GM18505 (cell line): ENCODE results near the gene ZNF732.
A peak's percentile ranks its signal among the peaks of the same experiment; 100 is the strongest.
"Not testable (repeated sequence)": the region's sequence is repeated elsewhere in the genome, so short reads cannot be mapped to it uniquely, and the experiment has no call there.

ENCODE experiments used
- ATAC-seq: cut with Tn5 transposase; IDR thresholded peaks from one replicate; pipeline ENCODE4 v1.9.1; 2021; ENCODE audit not compliant: unreplicated experiment
- POLR2A ChIP-seq: IDR thresholded peaks from 4 replicates; pipeline ENCODE4 v1.6.1; 2011; ENCODE audit warnings: borderline replicate concordance; ENCODE audit not compliant: insufficient read depth, insufficient read length; ENCODE audit errors: extremely low read depth

Gene ZNF732

DNA sequence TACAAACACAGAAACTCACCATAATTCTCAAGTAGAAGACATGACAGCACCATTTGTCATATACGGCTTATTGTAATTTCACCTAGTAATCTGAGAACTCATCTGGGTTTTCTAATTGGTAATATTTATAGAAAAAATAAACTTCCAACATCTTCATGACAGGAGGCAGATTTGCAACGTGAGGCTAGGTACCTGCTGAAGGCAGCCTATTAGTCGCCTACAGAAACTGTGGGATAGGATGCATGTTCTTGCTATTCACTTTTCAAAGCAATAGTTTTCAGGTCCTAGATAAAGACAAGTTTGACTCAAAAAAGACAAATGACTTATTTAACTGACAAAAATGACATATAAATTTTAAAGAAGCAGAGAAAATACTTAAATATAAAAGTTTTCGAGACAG is 2.9 kb downstream of the ZNF732 start:
- no peak for ATAC-seq
- TF ChIP-seq POLR2A = no peak

DNA sequence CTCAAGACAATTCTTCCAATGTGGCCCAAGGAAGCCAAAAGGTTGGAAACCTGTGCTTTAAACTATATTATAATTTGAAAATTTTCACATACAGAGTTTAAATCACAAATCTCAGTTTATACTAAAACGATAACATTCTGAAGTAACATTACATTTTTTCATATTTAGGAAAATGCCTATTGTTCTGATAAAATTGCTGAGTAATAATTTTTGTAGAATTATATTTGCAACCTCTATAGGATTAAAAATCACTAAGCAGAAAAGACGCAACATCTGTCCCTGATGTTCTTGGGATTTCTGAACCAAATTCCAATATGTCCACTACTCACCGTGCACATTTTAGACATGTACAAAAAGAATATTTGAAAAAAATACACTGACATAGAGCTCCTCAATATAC is 10.5 kb downstream of the ZNF732 start:
- no peak for ATAC-seq
- no peak for TF ChIP-seq POLR2A

DNA sequence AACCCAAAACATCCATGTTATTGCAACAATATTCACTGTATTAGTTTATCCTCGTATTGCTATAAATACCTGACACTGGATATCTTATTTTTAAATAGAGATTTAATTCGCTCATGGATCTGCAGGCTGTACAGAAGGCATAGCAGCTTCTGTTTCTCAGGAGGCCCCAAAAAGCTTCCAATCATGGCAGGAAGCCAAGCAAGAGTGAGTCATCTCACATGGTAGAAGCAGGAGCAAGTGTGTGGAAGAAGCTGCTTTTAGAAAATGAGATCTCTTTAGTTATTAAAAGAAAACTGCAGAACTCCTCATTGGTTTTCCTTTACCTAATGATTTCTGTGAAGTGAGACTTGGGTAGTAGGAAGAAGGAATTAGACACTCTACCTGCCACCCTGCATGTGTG is 16.4 kb downstream of the ZNF732 start:
- no peak for TF ChIP-seq POLR2A
- no peak for ATAC-seq

DNA sequence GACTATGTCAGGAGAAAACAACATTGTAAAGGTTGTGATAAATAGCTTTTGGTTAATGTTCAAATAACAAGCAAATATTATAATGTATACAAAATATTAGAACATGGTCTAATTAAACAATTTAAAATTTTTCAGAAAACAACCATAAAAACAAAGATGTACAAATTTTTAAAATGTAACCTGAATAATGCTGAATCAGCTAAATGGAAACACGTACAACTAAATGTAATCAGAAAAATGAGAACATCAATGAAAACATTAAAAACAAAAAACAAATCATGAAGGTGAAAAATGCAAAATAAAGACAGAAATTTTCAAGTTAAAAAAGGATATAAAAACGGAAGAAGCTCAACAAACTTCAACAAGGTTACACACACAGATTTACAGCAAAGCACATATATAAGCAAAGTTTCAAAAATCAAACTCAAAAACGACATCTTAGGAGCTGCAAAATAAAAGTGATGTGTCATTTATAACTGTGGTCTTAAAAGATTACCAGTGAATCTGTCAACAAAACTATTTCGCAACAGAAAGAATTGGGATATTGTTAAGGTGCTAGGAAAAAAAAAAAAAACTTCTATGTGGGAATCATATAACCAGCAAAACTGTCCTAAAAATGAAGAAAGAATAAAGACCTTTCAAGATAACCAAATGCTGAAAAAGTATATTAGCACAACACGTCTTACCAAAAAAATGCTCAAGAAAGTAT is 31.8 kb downstream of the ZNF732 start:
- no peak for ATAC-seq
- TF ChIP-seq POLR2A = no peak

DNA sequence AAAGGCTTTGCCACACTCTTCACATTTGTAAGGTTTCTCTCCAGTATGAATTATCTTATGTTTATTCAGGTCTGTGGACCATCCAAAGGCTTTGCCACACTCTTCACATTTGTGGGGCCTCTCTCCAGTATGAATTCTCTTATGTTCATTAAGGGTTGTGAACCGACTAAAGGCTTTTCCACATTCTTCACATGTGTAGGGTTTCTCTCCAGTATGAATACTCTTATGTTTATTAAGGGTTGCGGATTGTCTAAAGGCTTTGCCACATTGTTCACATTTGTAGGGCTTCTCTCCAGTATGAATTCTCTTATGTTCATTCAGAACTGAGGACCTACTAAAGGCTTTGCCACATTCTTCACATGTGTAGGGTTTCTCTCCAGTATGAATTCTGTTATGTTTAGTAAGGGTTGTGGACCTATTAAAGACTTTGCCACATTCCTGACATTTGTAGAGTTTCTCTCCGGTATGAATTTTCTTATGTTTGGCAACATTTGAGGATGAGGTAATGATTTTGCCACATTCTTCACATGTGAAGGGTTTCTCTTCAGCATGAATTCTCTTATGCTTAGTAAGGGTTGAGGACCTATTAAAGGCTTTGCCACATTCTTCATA is 33.7 kb downstream of the ZNF732 start:
- no peak for TF ChIP-seq POLR2A
- ATAC-seq = no peak

DNA sequence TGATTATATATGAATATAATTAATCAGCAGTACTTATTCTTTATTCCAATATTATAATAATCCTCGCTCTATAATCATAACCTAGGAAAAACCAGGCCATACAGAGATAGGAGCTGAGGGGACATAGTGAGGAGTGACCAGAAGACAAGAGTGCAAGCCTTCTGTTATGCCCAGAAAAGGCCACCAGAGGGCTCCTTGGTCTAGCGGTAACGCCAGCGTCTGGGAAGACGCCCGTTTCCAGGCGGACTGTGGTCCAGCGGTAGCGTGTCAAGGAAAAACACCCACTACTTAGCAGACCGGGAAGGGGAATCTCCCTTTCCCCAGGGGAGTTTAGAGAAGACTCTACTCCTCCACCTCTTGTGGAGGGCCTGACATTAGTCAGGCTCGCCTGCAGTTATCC is 46.0 kb downstream of the ZNF732 start:
- ATAC-seq = not testable (repeated sequence)

DNA sequence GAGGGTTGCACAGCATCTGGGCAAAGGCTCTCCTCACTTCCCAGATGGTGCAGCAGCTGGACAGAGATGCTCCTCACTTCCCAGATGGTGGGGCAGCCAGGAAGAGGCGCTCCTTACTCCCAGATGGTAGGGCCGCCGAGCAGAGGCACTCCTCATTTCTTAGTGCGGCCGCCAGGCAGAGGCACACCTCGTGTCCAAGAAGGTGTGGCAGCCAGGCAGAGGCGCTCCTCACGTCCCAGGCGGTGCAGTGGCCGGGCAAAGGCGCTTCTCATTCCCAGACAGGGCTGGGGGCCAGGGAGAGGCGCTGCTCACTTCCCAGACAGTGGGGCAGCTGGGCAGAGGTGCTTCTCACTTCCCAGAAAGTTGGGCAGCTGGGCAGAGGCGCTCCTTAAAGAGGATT is 48.8 kb downstream of the ZNF732 start:
- no peak for ATAC-seq
- no peak for TF ChIP-seq POLR2A

DNA sequence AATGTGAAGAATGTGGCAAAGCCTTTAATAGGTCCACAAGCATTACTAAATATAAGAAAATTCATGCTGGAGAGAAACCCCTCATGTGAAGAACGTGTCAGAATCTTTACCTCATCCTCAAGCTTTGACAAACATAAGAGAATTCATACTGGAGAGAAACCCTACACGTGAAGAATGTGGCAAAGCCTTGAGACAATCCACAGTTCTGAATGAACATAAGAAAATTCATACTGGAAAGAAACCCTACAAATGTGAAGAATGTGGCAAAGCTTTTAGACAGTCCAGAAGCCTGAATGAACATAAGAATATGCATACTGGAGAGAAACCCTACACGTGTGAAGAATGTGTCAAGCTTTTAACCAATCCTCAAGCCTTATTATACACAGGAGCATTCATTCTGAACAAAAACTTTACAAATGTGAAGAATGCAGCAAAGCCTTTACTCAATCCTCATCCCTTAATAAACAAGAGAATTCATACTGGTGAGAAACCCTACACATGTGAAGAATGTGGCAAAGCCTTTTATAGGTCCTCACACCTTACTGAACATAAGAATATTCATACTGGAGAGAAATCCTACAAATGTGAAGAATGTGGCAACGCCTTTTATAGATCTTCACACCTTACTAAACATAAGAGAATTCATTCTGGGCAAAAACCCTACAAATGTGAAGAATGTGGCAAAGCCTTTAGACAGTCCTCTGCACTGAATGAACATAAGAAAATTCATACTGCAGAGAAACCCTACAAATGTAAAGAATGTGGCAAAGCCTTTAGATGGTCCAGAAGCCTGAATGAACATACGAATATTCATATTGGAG is 51.1 kb downstream of the ZNF732 start:
- TF ChIP-seq POLR2A = no peak
- ATAC-seq = no peak

DNA sequence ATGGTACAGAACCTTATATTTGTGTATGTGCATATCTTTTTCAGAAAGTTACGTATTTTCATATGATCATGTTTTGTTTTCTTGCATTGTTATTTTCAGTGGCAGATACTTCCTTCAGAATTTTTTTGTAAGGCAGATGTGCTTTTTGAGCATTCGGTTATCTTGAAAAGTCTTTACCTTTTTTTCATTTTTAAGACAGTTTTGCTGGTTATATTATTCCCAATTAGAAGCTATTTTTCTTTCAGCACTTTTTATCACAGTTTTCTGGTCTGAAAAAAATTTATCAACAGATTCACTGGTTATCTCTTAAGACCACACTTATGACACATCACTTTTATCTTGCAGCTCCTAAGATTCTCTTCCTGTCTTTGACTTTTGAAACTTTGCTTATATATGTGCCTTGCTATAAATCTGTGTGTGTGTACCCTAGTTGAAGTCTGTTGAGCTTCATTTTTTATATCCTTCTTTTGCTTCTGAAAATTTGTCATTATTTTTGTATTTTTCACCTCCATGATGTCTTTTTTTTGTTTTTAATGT is 53.1 kb downstream of the ZNF732 start:
- no peak for ATAC-seq
- TF ChIP-seq POLR2A = no peak

DNA sequence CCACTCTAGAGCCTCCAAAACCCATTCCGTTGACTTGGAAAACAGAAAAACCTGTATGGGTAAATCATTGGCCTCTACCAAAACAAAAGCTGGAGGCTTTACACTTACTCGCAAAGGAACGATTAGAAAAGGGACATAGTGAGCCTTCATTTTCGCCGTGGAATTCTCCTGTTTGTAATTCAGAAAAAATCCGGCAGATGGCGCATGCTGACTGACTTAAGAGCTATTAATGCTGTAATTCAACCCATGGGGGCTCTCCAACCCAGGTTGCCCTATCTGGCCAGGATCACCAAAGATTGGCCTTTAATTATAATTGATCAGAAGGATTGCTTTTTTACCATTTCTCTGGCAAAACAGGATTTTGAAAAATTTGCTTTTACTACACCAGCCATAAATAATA is 60.8 kb downstream of the ZNF732 start:
- ATAC-seq = no peak
- TF ChIP-seq POLR2A = no peak

DNA sequence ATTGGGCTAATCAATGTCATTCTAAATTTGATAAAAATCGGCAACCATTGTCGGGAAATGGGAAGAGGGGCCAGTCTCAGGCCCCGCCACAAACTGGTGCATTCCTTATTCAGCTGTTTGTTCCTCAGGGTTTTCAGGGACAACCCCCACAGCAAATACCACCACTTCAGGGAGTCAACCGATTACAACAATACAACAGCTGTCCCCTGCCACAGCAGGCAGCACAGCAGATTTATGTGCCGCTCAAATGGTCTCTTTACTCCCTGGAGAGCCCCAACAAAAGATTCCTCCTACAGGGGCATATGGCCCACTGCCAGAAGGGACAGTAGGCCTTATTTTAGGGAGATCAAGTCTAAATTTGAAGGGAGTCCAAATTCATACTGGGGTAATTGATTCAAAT is 61.8 kb downstream of the ZNF732 start:
- TF ChIP-seq POLR2A = no peak
- no peak for ATAC-seq

DNA sequence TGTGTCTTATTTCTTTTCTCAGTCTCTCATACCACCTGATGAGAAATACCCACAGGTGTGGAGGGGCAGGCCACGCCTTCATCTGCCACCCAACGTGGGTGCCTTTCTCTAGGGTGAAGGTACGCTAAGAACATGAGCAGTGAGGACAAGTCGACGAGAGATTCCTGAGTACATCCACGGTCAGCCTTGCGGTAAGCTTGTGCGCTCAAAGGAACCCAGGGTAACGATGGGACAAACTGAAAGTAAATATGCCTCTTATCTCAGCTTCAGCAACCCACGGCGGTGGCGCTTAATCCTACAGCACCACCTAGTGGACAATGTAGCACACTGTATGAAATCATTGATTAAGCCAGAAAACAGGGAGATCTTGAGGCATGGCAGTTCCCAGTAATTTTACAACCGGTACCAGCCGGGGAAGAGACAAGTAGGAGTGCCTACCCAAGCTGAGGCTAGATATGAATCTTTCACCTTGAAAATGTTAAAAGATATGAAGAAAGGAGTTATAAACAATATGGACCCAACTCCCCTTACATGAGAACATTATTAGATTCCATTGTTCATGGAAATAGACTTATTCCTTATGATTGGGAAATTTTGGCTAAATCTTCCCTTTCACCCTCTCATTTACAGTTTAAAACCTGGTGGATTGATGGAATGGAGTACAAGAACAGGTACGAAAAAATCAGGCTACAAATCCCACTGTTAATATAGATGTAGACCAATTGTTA is 63.0 kb downstream of the ZNF732 start:
- peak; percentile 73 for ATAC-seq
- no peak for TF ChIP-seq POLR2A

DNA sequence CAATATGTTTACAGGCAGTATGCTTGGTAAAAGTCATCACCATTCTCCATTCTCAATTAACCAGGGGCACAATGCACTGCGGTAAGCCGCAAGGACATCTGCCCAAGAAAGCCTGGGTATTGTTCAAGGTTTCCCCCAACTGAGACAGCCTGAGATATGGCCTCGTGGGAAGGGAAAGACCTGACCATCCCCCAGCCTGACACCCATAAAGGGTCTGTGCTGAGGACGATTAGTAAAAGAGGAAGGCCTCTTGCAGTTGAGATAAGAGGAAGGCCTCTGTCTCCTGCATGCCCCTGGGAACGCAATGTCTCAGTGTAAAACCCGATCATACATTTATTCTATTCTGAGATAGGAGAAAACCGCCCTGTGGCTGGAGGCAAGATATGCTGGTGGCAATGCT is 63.9 kb downstream of the ZNF732 start:
- not testable (repeated sequence) for ATAC-seq
